Measurements from ENCODE around the gene SEC23B. TPM values are rescaled to one million over a fixed set of nuclear protein-coding genes. Genes with fewer than 3 reads are reported as not detected.

Gene SEC23B
- total RNA-seq, 3 donors from 2014 or later, result 77.0 to 99.1 (median 91.1) TPM

- Mint-ChIP-seq H3K4me1 (ENCODE audit: low read depth) (peaks cover 24% of the 10 kb centered on the region), H3K27me3 (ENCODE audit: low read depth) (peaks cover 6% of the 10 kb centered on the region), H3K4me3 (peak within 1 kb of the TSS; percentile 94), H3K9me3 (no peaks in the 10 kb centered on the region), H3K36me3 (ENCODE audit: insufficient read depth) (no peaks in the 10 kb centered on the region)
- peak; percentile 73 for DNase-seq
- peak; percentile 84 to 89 for ATAC-seq
Observed at GRCh38 chr20:18587665-18588573, 80.2 kb downstream of the SEC23B start, which contains the start of gene DTD1. TSS of gene DTD1 (plus strand) at chr20:18588054. CDS start at chr20:18588073, 19 bp downstream.

GRCh38 chr20:18588574-18588933 lies 80.8 kb downstream of the SEC23B start:
- ATAC-seq, result no peak
- Mint-ChIP-seq H3K9me3 (no peaks in the 10 kb centered on the region), H3K4me1 (ENCODE audit: low read depth) (peaks cover 24% of the 10 kb centered on the region), H3K27me3 (ENCODE audit: low read depth) (peaks cover 6% of the 10 kb centered on the region), H3K36me3 (ENCODE audit: insufficient read depth) (peaks cover 1% of the 10 kb centered on the region), H3K4me3 (peak overlapping the region; percentile 89)
- DNase-seq, result no peak

GRCh38 chr20:18589941-18590674 lies 82.4 kb downstream of the SEC23B start:
- no peak for DNase-seq
- peaks cover 24% of the 10 kb centered on the region for H3K4me1 Mint-ChIP-seq (ENCODE audit: low read depth)
- H3K9me3 Mint-ChIP-seq, result no peaks in the 10 kb centered on the region
- ATAC-seq, result no peak
- H3K4me3 Mint-ChIP-seq, result peak overlapping the region; percentile 89
- no peaks in the 10 kb centered on the region for H3K27me3 Mint-ChIP-seq (ENCODE audit: low read depth)
- H3K36me3 Mint-ChIP-seq (ENCODE audit: insufficient read depth), result peaks cover 10% of the 10 kb centered on the region

- no peak overlapping the region for H3K4me3 Mint-ChIP-seq
- ATAC-seq, result no peak
- peaks cover 2% of the 10 kb centered on the region for H3K4me1 Mint-ChIP-seq (ENCODE audit: low read depth)
- no peaks in the 10 kb centered on the region for H3K9me3 Mint-ChIP-seq
- H3K27me3 Mint-ChIP-seq (ENCODE audit: low read depth), result no peaks in the 10 kb centered on the region
- DNase-seq, result no peak
- H3K36me3 Mint-ChIP-seq (ENCODE audit: insufficient read depth), result peaks cover 33% of the 10 kb centered on the region
Observed at GRCh38 chr20:18596270-18596669, 88.5 kb downstream of the SEC23B start.

GRCh38 chr20:18609741-18610140 lies 102.0 kb downstream of the SEC23B start:
- no peak for ATAC-seq
- H3K36me3 Mint-ChIP-seq (ENCODE audit: insufficient read depth), result peaks cover 7% of the 10 kb centered on the region
- no peaks in the 10 kb centered on the region for H3K27me3 Mint-ChIP-seq (ENCODE audit: low read depth)
- no peak for DNase-seq
- peaks cover 4% of the 10 kb centered on the region for H3K4me1 Mint-ChIP-seq (ENCODE audit: low read depth)
- H3K9me3 Mint-ChIP-seq, result no peaks in the 10 kb centered on the region
- H3K4me3 Mint-ChIP-seq, result no peak overlapping the region

Other genes starting within 250 kb of the SEC23B start
- 1 to 10 TPM; 4.2 to 5.8 (median 4.9) TPM for gene ZNF133, start 219.4 kb upstream of the SEC23B start, total RNA-seq
- gene DZANK1, start 40.9 kb upstream of the SEC23B start, total RNA-seq, result 1 to 10 TPM; 1.3 to 2.0 (median 1.6) TPM
- 10 to 100 TPM; 19.6 to 22.1 (median 21.5) TPM for gene POLR3F, start 40.5 kb upstream of the SEC23B start, total RNA-seq
- gene RBBP9, start 10.7 kb upstream of the SEC23B start, total RNA-seq, result 10 to 100 TPM; 11.1 to 15.1 (median 12.3) TPM
- 10 to 100 TPM; 61.3 to 65.5 (median 61.6) TPM for gene SMIM26, start 59.5 kb downstream of the SEC23B start, total RNA-seq
- gene DTD1, start 80.1 kb downstream of the SEC23B start, total RNA-seq, result 10 to 100 TPM; 42.9 to 50.7 (median 47.4) TPM